Islet precursor cell (in vitro differentiated cells): ENCODE results near the gene IARS2.
"Not testable (repeated sequence)": the region's sequence is repeated elsewhere in the genome, so short reads cannot be mapped to it uniquely, and the experiment has no call there.

Experiments
- DNase-seq: peaks from one replicate; pipeline ENCODE4 v3.0.0-alpha.2; 2018

IARS2 gene

GRCh38 chr1:220113136-220113695 lies 19.3 kb downstream of the IARS2 start:
- DNase-seq = no peak

DNA sequence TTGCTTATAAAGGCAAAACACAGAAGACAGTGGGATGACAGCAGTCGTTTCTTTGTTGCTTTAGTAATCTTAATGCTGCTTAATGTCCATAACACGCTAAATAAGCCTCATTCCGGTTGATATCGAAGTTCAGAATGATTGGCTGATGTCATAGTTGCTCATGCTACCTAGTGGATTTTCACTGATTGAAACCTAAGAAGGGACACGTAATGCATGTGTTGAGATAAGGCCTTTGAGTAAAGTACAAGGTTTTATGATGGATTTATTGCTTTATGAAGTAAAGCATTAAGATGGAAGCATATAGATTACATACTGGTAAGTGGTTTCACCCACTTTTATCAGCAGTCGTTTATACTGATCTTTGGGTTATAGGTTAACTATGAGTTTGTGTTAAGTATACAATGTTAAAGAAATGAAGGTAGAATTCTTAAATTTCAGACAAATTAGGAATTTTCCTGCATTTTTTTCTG lies 25.1 kb downstream of the IARS2 start:
- no peak for DNase-seq

- no peak for DNase-seq
Observed at GRCh38 chr1:220121791-220122530, 28.0 kb downstream of the IARS2 start.

DNA sequence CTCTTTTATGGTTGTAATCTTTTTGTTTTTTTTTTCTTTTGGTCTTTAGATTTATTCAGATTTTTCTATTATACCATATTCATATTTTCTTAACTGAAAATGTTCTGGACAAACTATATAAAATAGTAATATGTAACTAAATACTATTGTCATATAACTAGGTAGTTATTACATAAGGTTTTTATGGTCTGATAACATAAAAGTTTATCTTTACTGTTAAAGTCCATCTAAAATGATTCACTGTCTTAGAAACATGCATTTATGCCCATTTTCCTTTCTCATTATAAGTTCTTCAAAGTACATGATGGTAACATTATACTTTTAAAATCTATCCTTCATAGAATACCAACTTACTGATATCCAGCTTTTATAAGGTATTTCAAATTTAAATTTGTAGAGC lies 29.1 kb downstream of the IARS2 start:
- DNase-seq = no peak

DNA sequence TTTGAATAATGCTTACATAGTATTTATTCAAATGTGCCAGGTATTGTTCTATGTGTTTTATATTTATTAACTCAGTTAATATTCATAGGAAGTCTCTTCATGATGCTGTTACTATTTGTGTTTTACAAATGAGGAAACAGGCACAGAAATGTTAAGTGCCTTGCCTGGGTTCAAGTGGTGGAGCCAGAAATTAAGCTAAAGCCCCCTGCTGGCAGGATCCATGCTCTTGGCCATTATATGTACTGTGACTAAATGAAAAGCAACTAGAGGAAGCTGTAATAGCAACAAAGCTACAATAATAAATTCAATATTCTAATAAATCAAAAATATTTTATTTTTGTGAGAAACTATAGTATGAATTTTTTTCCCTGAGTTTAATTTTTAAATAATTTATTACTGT lies 30.0 kb downstream of the IARS2 start:
- no peak for DNase-seq

- DNase-seq = no peak
Observed at GRCh38 chr1:220124542-220124941, 30.6 kb downstream of the IARS2 start.

GRCh38 chr1:220127076-220127475 lies 33.1 kb downstream of the IARS2 start:
- no peak for DNase-seq

- DNase-seq = no peak
Observed at GRCh38 chr1:220129479-220130210, 35.7 kb downstream of the IARS2 start.

DNA sequence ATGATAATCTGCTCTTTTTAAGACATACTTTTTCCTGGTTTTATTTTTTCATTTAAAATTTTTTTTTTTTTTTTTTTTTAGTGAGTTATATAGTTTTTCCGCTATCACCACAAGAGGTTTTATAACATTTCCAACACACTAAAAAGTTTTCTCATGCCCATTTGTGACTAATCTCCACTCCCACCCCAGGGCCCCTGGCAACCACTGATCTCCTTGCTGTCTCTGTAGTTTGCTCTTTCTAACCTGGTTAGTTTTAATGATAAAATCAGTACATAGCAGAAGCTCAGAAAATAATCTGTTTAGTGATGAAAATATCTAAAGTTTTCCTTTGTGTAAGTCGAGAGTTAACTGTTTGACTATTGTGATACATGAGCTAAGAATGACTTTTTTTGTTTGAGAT lies 41.8 kb downstream of the IARS2 start:
- no peak for DNase-seq

- DNase-seq = no peak
Observed at GRCh38 chr1:220137019-220137786, 43.3 kb downstream of the IARS2 start.

GRCh38 chr1:220139966-220140365 lies 46.0 kb downstream of the IARS2 start:
- no peak for DNase-seq

DNA sequence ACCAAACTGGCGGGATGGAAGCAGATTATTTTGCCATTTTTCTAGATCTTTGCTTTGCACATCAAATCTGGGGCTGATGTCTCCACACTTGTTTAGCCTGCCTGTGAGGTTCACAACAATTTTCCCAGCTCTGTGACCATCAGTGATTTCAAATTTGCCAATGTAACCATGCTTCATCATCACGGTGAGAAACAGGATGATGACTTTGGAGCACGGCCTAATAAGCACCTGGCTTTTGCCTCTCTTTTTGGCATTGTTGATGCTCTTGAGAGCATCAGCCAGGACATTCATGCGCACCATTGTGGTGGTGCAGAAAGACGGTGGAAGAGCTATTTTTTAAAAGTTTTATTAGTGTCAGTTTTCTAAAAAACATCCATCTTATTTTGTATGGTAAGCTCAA lies 50.1 kb downstream of the IARS2 start:
- DNase-seq = no peak

DNA sequence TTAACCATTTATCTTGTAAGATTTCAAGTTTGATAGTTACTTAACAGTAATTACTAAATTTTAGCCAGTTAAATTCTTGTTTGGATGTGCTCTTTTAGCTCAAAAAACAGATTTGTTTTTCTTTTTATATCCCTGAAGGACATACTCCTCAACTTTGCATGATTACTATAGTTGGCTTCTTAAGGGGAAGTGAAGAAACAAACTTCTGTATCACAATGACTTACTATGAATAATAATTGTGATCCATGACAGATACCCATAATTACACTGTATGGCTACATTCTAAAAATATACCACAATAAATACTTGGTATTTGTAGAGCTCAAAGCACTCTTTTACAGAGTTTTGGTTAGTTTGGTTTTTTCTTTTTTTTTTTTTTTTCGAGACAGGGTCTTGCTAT lies 55.8 kb downstream of the IARS2 start:
- no peak for DNase-seq

DNA sequence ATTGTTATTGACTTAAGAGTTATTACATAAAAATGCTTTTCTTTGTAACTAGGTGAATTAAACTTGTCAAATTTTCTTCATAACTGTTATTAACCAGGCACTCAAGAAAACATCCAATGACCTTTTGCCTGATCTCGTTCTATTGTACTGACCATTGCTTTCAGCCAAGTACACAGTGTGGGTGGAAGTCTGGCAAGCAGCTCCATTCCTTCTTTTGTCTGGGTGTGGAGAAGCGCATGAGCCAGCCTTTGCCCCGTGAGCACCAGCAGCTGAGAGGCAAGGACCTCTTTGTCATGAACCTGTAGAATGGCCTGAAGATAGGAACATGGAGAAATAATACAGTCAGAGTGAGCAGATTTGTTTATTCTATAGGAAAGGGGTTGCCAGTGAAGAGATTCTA lies 57.5 kb downstream of the IARS2 start:
- DNase-seq = no peak

DNA sequence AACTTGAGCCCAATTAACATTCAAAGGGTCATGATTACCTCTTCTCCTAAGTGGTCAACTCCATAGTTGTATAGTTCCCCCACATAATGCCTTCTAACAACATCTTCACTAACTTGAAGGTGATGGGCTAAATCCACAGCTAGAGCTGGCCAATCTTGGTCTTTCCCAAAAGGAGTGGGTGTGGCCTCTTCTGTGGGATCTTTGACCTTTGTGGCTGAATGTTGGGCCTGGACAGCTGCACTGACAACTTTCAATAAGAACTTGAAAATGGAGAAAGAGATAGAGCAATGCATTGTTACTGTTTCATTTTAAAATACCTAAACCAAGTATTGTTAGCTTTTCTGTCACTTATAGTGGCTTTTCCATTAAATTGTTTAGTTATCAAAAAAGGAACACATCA lies 59.2 kb downstream of the IARS2 start:
- no peak for DNase-seq

DNA sequence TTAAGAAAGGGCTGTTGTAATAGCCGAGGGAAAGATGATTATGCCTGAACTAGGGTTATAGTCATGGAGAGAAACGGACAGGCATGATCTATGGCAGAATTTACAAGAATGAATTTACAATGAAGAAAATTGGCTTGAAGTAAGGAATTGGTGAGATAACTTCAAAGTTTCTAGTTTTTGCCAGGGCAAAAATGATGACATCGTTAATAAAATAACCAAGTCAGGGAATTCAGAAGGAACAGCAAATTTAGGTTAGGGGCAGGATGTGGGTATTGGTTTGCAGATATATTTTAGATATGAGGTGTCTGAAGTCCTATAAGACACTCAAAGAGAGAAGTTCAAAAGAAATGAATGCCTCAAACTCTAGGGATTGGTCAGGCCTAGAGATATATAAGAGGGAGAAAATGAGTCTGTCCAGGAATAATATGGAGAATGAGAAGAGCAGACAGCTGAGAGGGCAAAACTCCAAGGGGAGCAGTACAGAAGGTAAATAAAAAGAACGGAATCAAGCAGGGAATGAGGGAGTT lies 62.8 kb downstream of the IARS2 start:
- no peak for DNase-seq

GRCh38 chr1:220157738-220158137 lies 63.8 kb downstream of the IARS2 start:
- no peak for DNase-seq

GRCh38 chr1:220158530-220158929 lies 64.6 kb downstream of the IARS2 start:
- not testable (repeated sequence) for DNase-seq

DNA sequence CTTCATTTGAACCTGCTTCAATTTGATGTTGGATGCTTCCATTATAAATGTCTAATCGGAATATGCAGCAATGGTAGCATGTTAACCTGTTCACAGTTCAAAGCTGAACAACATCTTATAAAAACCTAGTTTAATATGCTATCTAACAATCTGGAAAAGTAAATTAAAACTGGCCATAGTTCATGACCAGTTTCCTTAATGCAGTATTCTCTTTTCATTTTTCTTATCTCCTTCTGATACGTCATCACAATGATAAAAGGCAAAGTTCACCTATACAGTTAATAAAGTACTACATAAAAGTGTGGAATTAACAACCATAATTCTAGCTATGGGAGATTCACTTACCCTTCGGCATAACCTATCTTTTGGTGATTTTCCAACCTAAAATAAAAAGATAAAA lies 65.1 kb downstream of the IARS2 start:
- no peak for DNase-seq

DNA sequence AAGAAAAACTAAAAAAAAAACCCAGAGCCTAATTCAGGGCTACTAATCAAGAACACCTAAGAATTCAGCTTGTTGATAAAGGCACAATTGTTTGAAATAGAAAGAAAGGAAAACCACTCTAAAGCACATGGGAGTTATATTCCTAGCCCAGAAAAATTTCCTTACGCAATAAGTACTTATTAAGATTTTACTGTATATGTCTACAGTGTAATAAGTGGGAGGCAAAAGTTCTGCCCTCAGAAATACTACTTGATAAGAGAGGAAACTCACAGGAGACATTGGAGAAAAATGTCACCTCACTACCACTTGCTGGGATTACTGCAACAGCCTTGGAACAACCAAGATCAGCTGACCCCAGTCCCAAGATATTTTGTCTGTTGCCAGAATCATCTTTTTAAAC lies 66.1 kb downstream of the IARS2 start:
- no peak for DNase-seq

- no peak for DNase-seq
Observed at GRCh38 chr1:220164116-220164515, 70.2 kb downstream of the IARS2 start.

- DNase-seq = no peak
Observed at GRCh38 chr1:220164517-220164916, 70.6 kb downstream of the IARS2 start.

GRCh38 chr1:220166853-220167252 lies 72.9 kb downstream of the IARS2 start:
- DNase-seq = no peak
